Breast epithelium (tissue), 3 donors: ENCODE results near the gene PIAS1.

ENCODE experiments used
- POLR2AphosphoS5 ChIP-seq, 3 donors: sonication (generic); formaldehyde crosslinking; IDR thresholded peaks; one replicate each; pipeline ENCODE4 v1.6.1; 2017; ENCODE audit warnings: antibody characterized with exemption in 3 of 3
- TF ChIP-seq, protein P1 (sequence below), 3 donors: fragments of 450-650 bp; IDR thresholded peaks; one replicate each; pipeline ENCODE4 v1.5.1; 2016 to 2017; ENCODE audit warnings: antibody characterized with exemption in 3 of 3, mild to moderate bottlenecking in 3 of 3, moderate library complexity in 3 of 3

GRCh38 chr15:68112706-68113105 lies 58.6 kb downstream of the PIAS1 start:
- no peak for TF ChIP-seq POLR2AphosphoS5 (IDR thresholded peaks at IDR 0.05)
- TF ChIP-seq, protein P1, sequence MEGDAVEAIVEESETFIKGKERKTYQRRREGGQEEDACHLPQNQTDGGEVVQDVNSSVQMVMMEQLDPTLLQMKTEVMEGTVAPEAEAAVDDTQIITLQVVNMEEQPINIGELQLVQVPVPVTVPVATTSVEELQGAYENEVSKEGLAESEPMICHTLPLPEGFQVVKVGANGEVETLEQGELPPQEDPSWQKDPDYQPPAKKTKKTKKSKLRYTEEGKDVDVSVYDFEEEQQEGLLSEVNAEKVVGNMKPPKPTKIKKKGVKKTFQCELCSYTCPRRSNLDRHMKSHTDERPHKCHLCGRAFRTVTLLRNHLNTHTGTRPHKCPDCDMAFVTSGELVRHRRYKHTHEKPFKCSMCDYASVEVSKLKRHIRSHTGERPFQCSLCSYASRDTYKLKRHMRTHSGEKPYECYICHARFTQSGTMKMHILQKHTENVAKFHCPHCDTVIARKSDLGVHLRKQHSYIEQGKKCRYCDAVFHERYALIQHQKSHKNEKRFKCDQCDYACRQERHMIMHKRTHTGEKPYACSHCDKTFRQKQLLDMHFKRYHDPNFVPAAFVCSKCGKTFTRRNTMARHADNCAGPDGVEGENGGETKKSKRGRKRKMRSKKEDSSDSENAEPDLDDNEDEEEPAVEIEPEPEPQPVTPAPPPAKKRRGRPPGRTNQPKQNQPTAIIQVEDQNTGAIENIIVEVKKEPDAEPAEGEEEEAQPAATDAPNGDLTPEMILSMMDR (IDR thresholded peaks at IDR 0.05), result no peak
